Measurements from ENCODE around the gene PTPRN2.

Gene PTPRN2

GRCh38 chr7:157627033-157627432, 960.6 kb downstream of the PTPRN2 start:
- no peak for DNase-seq
- in situ Hi-C loops (cut with HindIII; ENCODE audit: low pct_ligation_motif_present, low pct_unique_long_range_greater_than_20kb, low sequenced_read_pairs), result no loop called here

DNA sequence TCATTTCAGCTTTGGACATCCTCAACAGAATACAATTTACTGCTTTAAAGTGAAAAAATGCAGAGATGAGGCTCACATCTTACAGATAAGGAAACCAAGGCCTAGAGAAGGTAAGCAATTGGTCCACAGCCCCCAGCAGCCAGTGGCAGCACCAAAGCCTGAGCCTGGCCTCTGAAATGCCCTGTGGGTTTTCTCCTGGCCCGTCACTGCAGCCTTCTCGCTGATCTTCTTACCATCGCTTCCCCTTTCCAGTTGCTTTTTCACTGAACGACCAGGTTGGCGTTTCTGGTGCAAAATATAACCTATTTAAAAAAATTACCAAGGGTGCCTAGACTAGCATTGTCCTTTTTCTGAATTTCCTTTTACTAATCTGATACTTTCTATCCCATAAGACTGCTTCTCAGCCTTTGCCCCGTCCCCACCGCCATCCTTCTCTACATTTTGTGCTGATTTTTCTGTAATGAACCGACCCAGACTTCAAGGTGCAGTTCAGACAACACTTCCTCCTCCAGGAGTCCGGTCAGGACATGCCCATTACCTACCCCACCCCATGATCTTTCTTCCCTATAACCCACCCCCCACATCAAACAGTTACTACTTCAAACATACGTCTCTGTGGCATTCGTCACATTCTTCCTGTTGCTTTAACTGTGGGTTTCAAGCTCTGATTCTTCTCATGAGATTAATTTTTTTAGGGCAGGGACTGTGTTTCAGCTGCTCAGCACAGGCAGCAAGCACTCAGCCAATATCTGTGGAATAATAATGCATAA, 961.5 kb downstream of the PTPRN2 start:
- DNase-seq, result no peak
- in situ Hi-C loops (cut with HindIII; ENCODE audit: low pct_ligation_motif_present, low pct_unique_long_range_greater_than_20kb, low sequenced_read_pairs), result no loop called here

DNA sequence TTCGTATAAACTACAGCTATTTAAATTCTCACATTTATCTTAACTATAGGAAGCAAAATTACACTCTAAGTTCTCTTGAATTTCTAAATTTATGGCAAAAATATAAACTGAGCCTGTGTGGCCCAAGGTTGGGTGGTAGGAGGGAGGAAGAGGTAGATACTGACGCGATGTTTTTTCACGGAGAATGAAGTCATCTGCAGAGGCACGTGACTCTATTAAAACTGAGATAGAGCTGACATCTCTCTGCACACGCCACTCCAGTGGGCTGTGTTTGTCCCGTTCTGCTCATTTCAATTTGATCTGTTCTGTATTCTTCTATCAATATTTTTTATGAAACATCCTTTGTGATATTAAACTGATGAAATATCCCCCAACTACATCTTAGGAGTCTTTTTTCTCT, 964.1 kb downstream of the PTPRN2 start:
- in situ Hi-C loops (cut with HindIII; ENCODE audit: low pct_ligation_motif_present, low pct_unique_long_range_greater_than_20kb, low sequenced_read_pairs), result no loop called here
- no peak for DNase-seq

GRCh38 chr7:157622408-157623205, 965.0 kb downstream of the PTPRN2 start:
- in situ Hi-C loops (cut with HindIII; ENCODE audit: low pct_ligation_motif_present, low pct_unique_long_range_greater_than_20kb, low sequenced_read_pairs), result no loop called here
- DNase-seq, result no peak

GRCh38 chr7:157622000-157622399, 965.6 kb downstream of the PTPRN2 start:
- in situ Hi-C loops (cut with HindIII; ENCODE audit: low pct_ligation_motif_present, low pct_unique_long_range_greater_than_20kb, low sequenced_read_pairs), result no loop called here
- no peak for DNase-seq

DNA sequence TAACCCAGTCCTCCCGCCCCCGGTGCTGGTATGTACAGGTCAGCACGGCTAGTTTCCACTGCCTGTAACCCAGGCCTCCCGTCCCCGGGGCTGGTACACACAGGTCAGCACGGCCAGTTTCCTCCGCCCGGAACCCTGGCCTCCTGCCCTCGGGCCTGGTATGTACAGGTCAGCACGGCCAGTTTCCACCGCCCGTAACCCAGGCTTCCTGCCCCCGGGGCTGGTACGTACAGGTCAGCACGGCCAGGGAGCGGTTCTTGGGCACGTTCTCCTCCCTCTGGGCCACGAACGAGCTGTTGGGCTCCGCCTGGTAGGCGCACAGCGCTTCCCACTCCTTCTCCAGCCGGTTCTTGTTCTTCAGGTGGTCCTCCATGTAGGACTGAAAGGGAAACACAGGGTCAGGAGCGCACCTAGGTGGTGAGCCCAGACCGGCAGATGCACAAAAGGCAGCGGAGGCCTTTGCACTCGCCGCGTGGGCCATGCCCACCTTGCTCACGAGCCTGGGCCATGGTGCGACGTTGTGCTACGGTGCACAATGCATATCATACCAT, 966.4 kb downstream of the PTPRN2 start:
- no peak for DNase-seq
- in situ Hi-C loops (cut with HindIII; ENCODE audit: low pct_ligation_motif_present, low pct_unique_long_range_greater_than_20kb, low sequenced_read_pairs), result no loop called here

DNA sequence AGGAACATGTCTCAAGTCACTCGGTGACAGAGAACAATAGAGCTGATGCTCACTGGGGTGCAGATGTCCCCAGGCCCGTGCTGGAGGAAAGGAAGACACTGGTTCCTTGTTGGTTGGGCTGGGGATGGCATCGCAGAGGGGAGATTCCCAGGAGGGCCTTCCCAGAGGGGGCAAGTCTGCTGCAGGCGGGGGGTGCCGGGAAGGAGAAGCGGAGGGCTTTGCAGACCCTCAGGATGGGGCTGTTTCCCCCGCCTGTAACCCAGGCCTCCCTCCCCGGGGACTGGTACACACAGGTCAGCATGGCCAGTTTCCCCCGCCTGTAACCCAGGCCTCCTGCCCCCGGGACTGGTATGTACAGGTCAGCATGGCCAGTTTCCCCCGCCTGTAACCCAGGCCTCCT, 967.0 kb downstream of the PTPRN2 start:
- DNase-seq, result no peak
- in situ Hi-C loops (cut with HindIII; ENCODE audit: low pct_ligation_motif_present, low pct_unique_long_range_greater_than_20kb, low sequenced_read_pairs), result no loop called here

GRCh38 chr7:157619753-157620525, 967.7 kb downstream of the PTPRN2 start:
- DNase-seq, result no peak
- in situ Hi-C loops (cut with HindIII; ENCODE audit: low pct_ligation_motif_present, low pct_unique_long_range_greater_than_20kb, low sequenced_read_pairs), result no loop called here

- in situ Hi-C loops (cut with HindIII; ENCODE audit: low pct_ligation_motif_present, low pct_unique_long_range_greater_than_20kb, low sequenced_read_pairs), result no loop called here
- DNase-seq, result no peak
Measured at GRCh38 chr7:157618823-157619606, 968.6 kb downstream of the PTPRN2 start.

DNA sequence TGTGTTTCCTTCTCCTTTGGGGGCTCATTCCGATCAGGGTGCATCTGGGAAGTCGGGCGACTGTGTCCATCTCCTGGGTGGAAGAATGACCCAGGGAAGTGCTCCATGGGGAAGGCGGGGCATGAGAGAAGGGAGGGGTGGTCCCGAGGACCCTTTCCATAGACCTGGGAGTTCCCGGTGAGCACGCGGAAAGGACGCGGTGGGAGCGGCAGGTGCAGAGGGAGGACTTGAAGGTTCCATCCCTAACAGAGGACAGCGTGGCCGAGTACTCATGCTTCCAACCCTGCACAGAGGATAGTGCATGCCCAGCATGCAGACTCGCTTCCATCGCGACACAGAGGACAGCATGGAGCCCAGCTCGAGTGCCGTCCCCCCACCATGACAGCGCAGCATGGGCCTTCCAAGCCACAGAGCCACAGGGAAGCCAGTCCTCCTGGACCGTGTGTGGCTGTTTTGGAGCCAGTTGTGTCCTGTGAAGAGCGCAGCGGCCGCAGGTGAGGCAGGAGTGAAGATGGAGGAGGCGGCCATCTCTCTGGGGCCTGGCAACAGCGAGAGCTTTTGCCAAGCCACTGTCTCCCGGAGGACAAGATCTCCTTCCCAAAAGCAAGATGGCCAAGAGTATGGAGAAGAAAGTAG, 969.4 kb downstream of the PTPRN2 start:
- in situ Hi-C loops (cut with HindIII; ENCODE audit: low pct_ligation_motif_present, low pct_unique_long_range_greater_than_20kb, low sequenced_read_pairs), result no loop called here

GRCh38 chr7:157617401-157617800, 970.2 kb downstream of the PTPRN2 start:
- in situ Hi-C loops (cut with HindIII; ENCODE audit: low pct_ligation_motif_present, low pct_unique_long_range_greater_than_20kb, low sequenced_read_pairs), result no loop called here
- no peak for DNase-seq

More for the DNA sequence above, 969.4 kb downstream of the PTPRN2 start:
- no peak for DNase-seq

GRCh38 chr7:157616931-157617330, 970.7 kb downstream of the PTPRN2 start:
- no peak for DNase-seq
- in situ Hi-C loops (cut with HindIII; ENCODE audit: low pct_ligation_motif_present, low pct_unique_long_range_greater_than_20kb, low sequenced_read_pairs), result no loop called here

GRCh38 chr7:157616426-157616825, 971.2 kb downstream of the PTPRN2 start:
- in situ Hi-C loops (cut with HindIII; ENCODE audit: low pct_ligation_motif_present, low pct_unique_long_range_greater_than_20kb, low sequenced_read_pairs), result no loop called here
- DNase-seq, result no peak

GRCh38 chr7:157615852-157616251, 971.8 kb downstream of the PTPRN2 start:
- no peak for DNase-seq
- in situ Hi-C loops (cut with HindIII; ENCODE audit: low pct_ligation_motif_present, low pct_unique_long_range_greater_than_20kb, low sequenced_read_pairs), result no loop called here

DNA sequence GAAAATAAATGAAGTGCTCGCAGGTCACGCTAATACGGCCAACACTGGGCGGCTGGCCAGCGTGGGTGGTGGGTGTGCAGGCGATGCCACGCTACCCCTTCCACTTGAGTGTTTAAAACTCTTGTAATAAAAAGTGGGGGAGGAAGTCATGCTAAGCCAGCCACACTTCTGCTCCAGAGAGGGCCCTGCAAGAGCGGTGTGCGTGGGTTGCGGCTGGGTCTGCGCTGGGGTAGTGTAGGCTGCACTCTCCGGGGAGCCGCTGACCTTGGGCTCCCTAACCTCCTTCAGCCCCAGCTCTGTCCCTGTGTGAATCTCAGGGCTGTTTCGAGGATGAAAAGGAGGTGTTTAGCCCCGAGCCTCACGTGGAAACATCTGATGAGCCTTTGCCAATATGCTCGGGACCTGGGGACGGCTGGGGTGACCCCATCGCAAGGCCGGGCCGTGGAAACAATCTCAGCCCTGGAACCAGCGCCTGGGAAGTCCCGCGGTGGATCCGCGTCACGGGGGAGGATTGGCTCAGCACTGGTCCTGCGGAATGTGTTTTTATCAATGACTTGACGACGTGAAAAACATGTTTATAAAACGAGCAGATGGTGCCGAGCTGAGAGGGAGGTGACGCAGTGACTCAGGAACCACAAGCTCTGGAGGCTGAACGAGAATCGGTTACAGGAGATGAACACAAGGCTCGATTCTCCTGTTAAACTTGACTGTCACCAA, 972.4 kb downstream of the PTPRN2 start:
- in situ Hi-C loops (cut with HindIII; ENCODE audit: low pct_ligation_motif_present, low pct_unique_long_range_greater_than_20kb, low sequenced_read_pairs), result no loop called here
- DNase-seq, result no peak

- no peak for DNase-seq
- in situ Hi-C loops (cut with HindIII; ENCODE audit: low pct_ligation_motif_present, low pct_unique_long_range_greater_than_20kb, low sequenced_read_pairs), result no loop called here
Measured at GRCh38 chr7:157614457-157615020, 973.1 kb downstream of the PTPRN2 start.

Measured in ACHN (cell line).